HCT116 (cell line): ENCODE measurements around the gene CPA5. TPM values are rescaled to one million over a fixed set of nuclear protein-coding genes. Genes with fewer than 3 reads are reported as not detected.

ENCODE experiments used
- ATAC-seq: fragments of 200-7000 bp; cut with Tn5 transposase; 2 replicates; pipeline ENCODE4 v1.9.1; 2020; ENCODE audit warnings: mild to moderate bottlenecking, moderate library complexity
- BruUV-seq: library from RNA; stranded (reverse); fragments of 400-500 nt; replicated peaks from 2 replicates; lab custom pipeline; 2021; lab: Mats Ljungman, UMichigan
- CTCF ChIA-PET: fragments of 300-600 bp; sonication (Branson Sonifier 250); formaldehyde crosslinking; loops from one replicate; lab custom pipeline; 2021; ENCODE audit warnings: antibody characterized with exemption; lab: Charles Lee
- POLR2A ChIA-PET: fragments of 300-600, 350-600 bp; sonication (Branson Sonifier 250); formaldehyde crosslinking; loops from one replicate; lab custom pipeline; 2021; ENCODE audit warnings: antibody characterized with exemption; lab: Charles Lee
- RAD21 ChIA-PET, 2 experiments: fragments of 300-600 bp; sonication (Branson Sonifier 250); formaldehyde crosslinking; loops; one replicate each; lab custom pipeline; 2023; ENCODE audit warnings: low total read pairs in 2 of 2; ENCODE audit not compliant: uncharacterized antibody in 2 of 2, unreplicated experiment in 2 of 2, low non-redundant PET in 1 of 2; lab: Charles Lee
- DNase-seq: peaks from one replicate; pipeline ENCODE4 v3.0.0-alpha.2; 2010; ENCODE audit warnings: low read depth, low spot score
- H2AFZ ChIP-seq: fragments of 200-600 bp; shearing (Covaris generic), sonication (generic); 2 replicates; pipeline ENCODE4 v1.6.1; 2017; ENCODE audit warnings: low read depth, mixed run types, mixed read lengths, antibody characterized with exemption, low read length; ENCODE audit not compliant: poor library complexity, severe bottlenecking
- H3K27ac ChIP-seq: 2 replicates; pipeline ENCODE4 v1.5.1; 2012; ENCODE audit warnings: low read depth, low read length
- H3K27me3 ChIP-seq: fragments of 200-600 bp; sonication (generic); 2 replicates; pipeline ENCODE4 v1.6.1; 2016; ENCODE audit warnings: mixed run types, low read length, mixed read lengths; ENCODE audit not compliant: insufficient read depth
- H3K36me3 ChIP-seq, 2 experiments: fragments of 200-500 bp in 1 of 2; fragments of 200-600 bp in 1 of 2; sonication (Bioruptor generic) in 1 of 2; sonication (generic) in 1 of 2; 2 replicates each; pipeline versions ENCODE4 v1.5.1 to v1.6.1; 2014 to 2016; ENCODE audit warnings: low read length in 2 of 2, inconsistent platforms in 1 of 2, mixed read lengths in 1 of 2, mixed run types in 1 of 2; ENCODE audit not compliant: insufficient read depth in 2 of 2, control insufficient read depth in 1 of 2
- H3K4me1 ChIP-seq, 2 experiments: fragments of 200-600 bp in 1 of 2; sonication (generic) in 1 of 2; 2 replicates each; pipeline versions ENCODE4 v1.5.1 to v1.6.1; 2012 to 2017; ENCODE audit warnings: low read length in 2 of 2, inconsistent platforms in 1 of 2, mild to moderate bottlenecking in 1 of 2, mixed read lengths in 1 of 2, mixed run types in 1 of 2, moderate library complexity in 1 of 2; ENCODE audit not compliant: insufficient read depth in 2 of 2, control insufficient read depth in 1 of 2
- H3K4me2 ChIP-seq: fragments of 200-600 bp; sonication (generic); 2 replicates; pipeline ENCODE4 v1.6.1; 2017; ENCODE audit warnings: mixed run types, low read length, mixed read lengths
- H3K4me3 ChIP-seq, 2 experiments: fragments of 200-600 bp in 1 of 2; sonication (generic) in 1 of 2; replicated peaks in 1 of 2; 2 replicates each; pipeline ENCODE4 v1.5.1; 2011 to 2016; ENCODE audit warnings: low read length in 2 of 2, control low read depth in 1 of 2, low read depth in 1 of 2, mild to moderate bottlenecking in 1 of 2, mixed read lengths in 1 of 2, mixed run types in 1 of 2
- H3K79me2 ChIP-seq: fragments of 200-600 bp; sonication (generic); 2 replicates; pipeline ENCODE4 v1.6.1; 2017; ENCODE audit warnings: mild to moderate bottlenecking, mixed run types, low read length, moderate library complexity, mixed read lengths; ENCODE audit not compliant: insufficient read depth
- H3K9ac ChIP-seq: fragments of 200-600 bp; sonication (generic); 2 replicates; pipeline ENCODE4 v1.6.1; 2016; ENCODE audit warnings: low read length, mixed read lengths
- H3K9me2 ChIP-seq: fragments of 200-600 bp; sonication (generic), shearing (Covaris generic); 2 replicates; pipeline ENCODE4 v1.6.1; 2017; ENCODE audit warnings: mixed run types, mild to moderate bottlenecking, moderate library complexity; ENCODE audit not compliant: insufficient read depth
- H3K9me3 ChIP-seq, 2 experiments: fragments of 200-500 bp in 1 of 2; fragments of 200-600 bp in 1 of 2; sonication (Bioruptor generic) in 1 of 2; sonication (generic) in 1 of 2; 2 replicates each; pipeline ENCODE4 v1.6.1; 2014 to 2017; ENCODE audit warnings: low read length in 2 of 2, mixed read lengths in 2 of 2, inconsistent platforms in 1 of 2, low read depth in 1 of 2, mild to moderate bottlenecking in 1 of 2, mixed run types in 1 of 2, moderate library complexity in 1 of 2; ENCODE audit not compliant: control insufficient read depth in 1 of 2, insufficient read depth in 1 of 2
- H4K20me1 ChIP-seq: fragments of 200-600 bp; sonication (generic), shearing (Covaris generic); 2 replicates; pipeline ENCODE4 v1.6.1; 2017; ENCODE audit warnings: mixed run types, mild to moderate bottlenecking, moderate library complexity; ENCODE audit not compliant: insufficient read depth
- ATF3 ChIP-seq: IDR thresholded peaks from 2 replicates; pipeline ENCODE4 v1.6.1; 2012
- CBX3 ChIP-seq: IDR thresholded peaks from 2 replicates; pipeline ENCODE4 v1.6.1; 2012; ENCODE audit warnings: low read depth
- CEBPB ChIP-seq: IDR thresholded peaks from 2 replicates; pipeline ENCODE4 v1.6.1; 2012; ENCODE audit warnings: low read depth
- CTCF ChIP-seq, 3 experiments: fragments of 200-600 bp in 1 of 3; sonication (generic) in 1 of 3; IDR thresholded peaks in 2 of 3; conservative IDR thresholded peaks in 1 of 3; 2 replicates each; pipeline ENCODE4 v1.5.1; 2012 to 2017; ENCODE audit warnings: low read depth in 2 of 3, low read length in 2 of 3, antibody characterized with exemption in 1 of 3, borderline replicate concordance in 1 of 3, control low read depth in 1 of 3, mild to moderate bottlenecking in 1 of 3, mixed read lengths in 1 of 3, mixed run types in 1 of 3, moderate library complexity in 1 of 3; ENCODE audit not compliant: insufficient read depth in 1 of 3
- EGR1 ChIP-seq: IDR thresholded peaks from 2 replicates; pipeline ENCODE4 v1.6.1; 2012; ENCODE audit warnings: low read depth
- ELF1 ChIP-seq: IDR thresholded peaks from 2 replicates; pipeline ENCODE4 v1.6.1; 2012; ENCODE audit warnings: low read depth, borderline replicate concordance
- EZH2 ChIP-seq: fragments of 200-600 bp; sonication (generic); IDR thresholded peaks from 2 replicates; pipeline ENCODE4 v1.6.1; 2017; ENCODE audit warnings: antibody characterized with exemption, mixed run types
- EZH2phosphoT487 ChIP-seq: fragments of 200-600 bp; IDR thresholded peaks from 2 replicates; pipeline ENCODE4 v1.6.1; 2018; ENCODE audit warnings: antibody characterized with exemption, borderline replicate concordance
- FOSL1 ChIP-seq: IDR thresholded peaks from 2 replicates; pipeline ENCODE4 v1.6.1; 2012; ENCODE audit warnings: low read depth
- JUND ChIP-seq: IDR thresholded peaks from 2 replicates; pipeline ENCODE4 v1.6.1; 2012
- MAX ChIP-seq: IDR thresholded peaks from 2 replicates; pipeline ENCODE4 v1.6.1; 2012
- POLR2A ChIP-seq: IDR thresholded peaks from 2 replicates; pipeline ENCODE4 v1.7.0; 2011; ENCODE audit warnings: borderline replicate concordance; ENCODE audit not compliant: insufficient read depth, insufficient read length; ENCODE audit errors: extremely low read depth
- REST ChIP-seq: IDR thresholded peaks from 2 replicates; pipeline ENCODE4 v1.6.1; 2012; ENCODE audit warnings: low read depth
- SP1 ChIP-seq: IDR thresholded peaks from 2 replicates; pipeline ENCODE4 v1.6.1; 2012; ENCODE audit warnings: low read depth
- TCF7L2 ChIP-seq: IDR thresholded peaks from 2 replicates; pipeline ENCODE4 v1.7.0; 2011; ENCODE audit warnings: borderline replicate concordance, inconsistent platforms; ENCODE audit not compliant: insufficient read depth, insufficient read length; ENCODE audit errors: extremely low read depth
- YY1 ChIP-seq: IDR thresholded peaks from 2 replicates; pipeline ENCODE4 v1.6.1; 2011; ENCODE audit warnings: low read length, low read depth, moderate library complexity, mild to moderate bottlenecking; ENCODE audit not compliant: insufficient replicate concordance; ENCODE audit errors: extremely low read depth
- ZBTB33 ChIP-seq: IDR thresholded peaks from 2 replicates; pipeline ENCODE4 v1.6.1; 2011; ENCODE audit warnings: mild to moderate bottlenecking, low read length, moderate library complexity; ENCODE audit not compliant: insufficient replicate concordance; ENCODE audit errors: extremely low read depth
- ZFX ChIP-seq: fragments of 450-650 bp; IDR thresholded peaks from 2 replicates; pipeline ENCODE4 v1.6.1; 2017
- ZNF274 ChIP-seq: fragments of 200-500 bp; sonication (Bioruptor generic); IDR thresholded peaks from 2 replicates; pipeline ENCODE4 v1.6.1; 2014; ENCODE audit warnings: mild to moderate bottlenecking, low read depth, low read length, inconsistent platforms
- intact Hi-C: fragments of 100-400 bp; cut with micrococcal nuclease; formaldehyde crosslinking; loops from 2 replicates; pipeline ENCODE4 v1.10.0; 2022
- total RNA-seq: library from RNA; stranded (reverse); gene quantifications from one replicate; pipeline ENCODE4 v1.2.1, GENCODE V29; 2021; ENCODE audit not compliant: unreplicated experiment

The CPA5 gene
- total RNA-seq, 1 experiment from 2014 or later, result not detected

- Histone ChIP-seq H3K4me1 (no peaks in the 10 kb centered on the region), H3K79me2 (no peaks in the 10 kb centered on the region), H3K9ac (no peak overlapping the region), H3K9me2 (no peaks in the 10 kb centered on the region), H3K27ac (no peak overlapping the region), H3K9me3 (no peaks in the 10 kb centered on the region), H4K20me1 (no peaks in the 10 kb centered on the region), H3K4me2 (no peak overlapping the region), H2AFZ (no peak overlapping the region), H3K36me3 (no peaks in the 10 kb centered on the region), H3K4me3 (no peak overlapping the region), H3K27me3 (no peaks in the 10 kb centered on the region)
- ChIA-PET RAD21 (no interaction called here), CTCF (no interaction called here), POLR2A (no interaction called here)
- intact Hi-C loops, result no loop called here
- TF ChIP-seq MAX (no peak), FOSL1 (no peak), EZH2phosphoT487 (no peak), CTCF (IDR thresholded peaks at IDR 0.05 in 2 of 3, conservative IDR thresholded peaks at IDR 0.05 in 1 of 3; ENCODE audit: borderline replicate concordance in 1 of 3, insufficient read depth in 1 of 3, low read depth in 2 of 3, low read length in 2 of 3) (no peak), REST (no peak), ATF3 (no peak), YY1 (no peak), ZNF274 (no peak), ZFX (no peak), POLR2A (no peak), ZBTB33 (no peak), TCF7L2 (no peak), CBX3 (no peak), JUND (no peak), EGR1 (no peak), EZH2 (no peak), CEBPB (no peak), ELF1 (no peak), SP1 (no peak)
- no peak for DNase-seq
- BruUV-seq, result no TSS peak
- ATAC-seq, result no peak
Measured at GRCh38 chr7:130387306-130387627, 42.7 kb downstream of the CPA5 start.
